Right ventricle myocardium inferior (tissue), 1 donor: ENCODE measurements around the gene PCSK7. TPM values are rescaled to one million over a fixed set of nuclear protein-coding genes. Genes with fewer than 3 reads are reported as not detected.

Source experiments
- ATAC-seq: fragments of 200-7000 bp; cut with Tn5 transposase; one replicate; pipeline ENCODE4 v1.9.1; 2020; ENCODE audit warnings: mild to moderate bottlenecking, moderate library complexity
- DNase-seq: peaks from one replicate; pipeline ENCODE4 v3.0.0; 2021; ENCODE audit errors: missing footprints
- intact Hi-C: fragments of 100-400 bp; cut with DNase I; formaldehyde crosslinking; loops from one replicate; pipeline ENCODE4 v1.11.0; 2022
- total RNA-seq: library from RNA; stranded (reverse); fragmentation: NEBNext Ultra II Directional; extraction: Animal tissue kit (Norgen Biotek cat#: 25700); gene quantifications from one replicate; pipeline ENCODE4 v1.2.1, GENCODE V29; 2021
- donor health status: DM: no; HTN: yes; CAD: no; lungs with severe emphysema.

The PCSK7 gene
- total RNA-seq, 1 donor from 2014 or later: 26.7 TPM

- intact Hi-C loops: loop anchor here (5.0 kb wide), 3 partner anchors 56 to 461 kb away; partner anchors contain the start of genes BACE1, BUD13 and SIDT2
These were observed 1.1 kb upstream of the PCSK7 start for GRCh38 chr11:117232911-117233409.

GRCh38 chr11:117232092-117232878 lies 412 bp upstream of the PCSK7 start, which contains the start of gene RNF214:
Gene RNF214 (plus strand): TSS chr11:117232671. CDS start chr11:117234273, 1,602 bp downstream.
- intact Hi-C loops: loop anchor here (5.0 kb wide), 3 partner anchors 55 to 460 kb away; partner anchors contain the start of genes BACE1, BUD13 and SIDT2
- ATAC-seq: peak; percentile 90
- peak; percentile 86 for DNase-seq

More at GRCh38 chr11:117232911-117233409, 1.1 kb upstream of the PCSK7 start:
- ATAC-seq: peak; percentile 20
- DNase-seq: peak; percentile 79

GRCh38 chr11:117230999-117231841 lies 653 bp downstream of the PCSK7 start:
- DNase-seq (no peak), ATAC-seq (no peak)
- intact Hi-C loops: loop anchor here (5.0 kb wide), 3 partner anchors 54 to 459 kb away; partner anchors contain the start of genes BACE1, BUD13 and SIDT2

- intact Hi-C loops: loop anchor here (5.0 kb wide), 3 partner anchors 53 to 458 kb away; partner anchors contain the start of genes BACE1, BUD13 and SIDT2
- ATAC-seq (no peak), DNase-seq (no peak)
These were observed 1.4 kb downstream of the PCSK7 start for GRCh38 chr11:117230286-117230961.

- ATAC-seq: no peak
- DNase-seq: no peak
- intact Hi-C loops: loop anchor here (5.0 kb wide), 5 partner anchors 53 to 458 kb away; partner anchors contain the start of genes APOA5, BACE1, BUD13 and SIDT2
These were observed 2.0 kb downstream of the PCSK7 start for GRCh38 chr11:117229931-117230285.

- ATAC-seq (no peak), DNase-seq (no peak)
- intact Hi-C loops: loop anchor here (5.0 kb wide), 2 partner anchors 352 to 437 kb away; partner anchors contain the start of gene APOA5
These were observed 2.5 kb downstream of the PCSK7 start for GRCh38 chr11:117229411-117229810.

GRCh38 chr11:117228091-117228490 lies 3.8 kb downstream of the PCSK7 start:
- intact Hi-C loops: loop anchor here (5.0 kb wide), 2 partner anchors 351 to 436 kb away; partner anchors contain the start of gene APOA5
- no peak for DNase-seq
- no peak for ATAC-seq

GRCh38 chr11:117226388-117227385 lies 5.2 kb downstream of the PCSK7 start:
- DNase-seq: no peak
- peak; percentile 71 for ATAC-seq
- intact Hi-C loops: loop anchor here (5.0 kb wide), 2 partner anchors 349 to 434 kb away; partner anchors contain the start of gene APOA5

- ATAC-seq (no peak), DNase-seq (no peak)
- intact Hi-C loops: loop anchor here (2.0 to 5.0 kb wide), 3 partner anchors 117 to 433 kb away; partner anchors contain the start of gene APOA5
These were observed 6.2 kb downstream of the PCSK7 start for GRCh38 chr11:117225553-117226170.

GRCh38 chr11:117223741-117224689 lies 7.9 kb downstream of the PCSK7 start:
- ATAC-seq: no peak
- intact Hi-C loops: loop anchor here (2.0 kb wide), 1 partner anchor 115 kb away; no protein-coding TSS in a partner anchor
- DNase-seq: no peak

- intact Hi-C loops: no loop called here
- no peak for DNase-seq
- ATAC-seq: no peak
These were observed 8.7 kb downstream of the PCSK7 start for GRCh38 chr11:117222991-117223740.

GRCh38 chr11:117221775-117222517 lies 9.9 kb downstream of the PCSK7 start:
- ATAC-seq (peak; percentile 74), DNase-seq (peak; percentile 82)
- intact Hi-C loops: loop anchor here (1.0 to 2.0 kb wide), 2 partner anchors 43 to 78 kb away; partner anchors contain the start of genes PAFAH1B2 and SIDT2

- DNase-seq: no peak
- intact Hi-C loops: loop anchor here (1.0 to 2.0 kb wide), 2 partner anchors 42 to 77 kb away; partner anchors contain the start of genes PAFAH1B2 and SIDT2
- ATAC-seq: peak; percentile 49
These were observed 10.7 kb downstream of the PCSK7 start for GRCh38 chr11:117220999-117221774.
